GM12873 (cell line): ENCODE measurements around the gene ABO.

Experiments used
- CTCF ChIP-seq: IDR thresholded peaks from 2 replicates; pipeline ENCODE4 v1.5.1; 2012; ENCODE audit warnings: low read depth, mild to moderate bottlenecking, moderate library complexity, low read length, control low read depth; ENCODE audit not compliant: insufficient read depth; ENCODE audit errors: missing control alignments

Gene ABO

GRCh38 chr9:133235549-133236222, 39.3 kb downstream of the ABO start:
- TF ChIP-seq CTCF: no peak

- TF ChIP-seq CTCF: no peak
Observed at GRCh38 chr9:133234577-133235322, 40.3 kb downstream of the ABO start.

DNA sequence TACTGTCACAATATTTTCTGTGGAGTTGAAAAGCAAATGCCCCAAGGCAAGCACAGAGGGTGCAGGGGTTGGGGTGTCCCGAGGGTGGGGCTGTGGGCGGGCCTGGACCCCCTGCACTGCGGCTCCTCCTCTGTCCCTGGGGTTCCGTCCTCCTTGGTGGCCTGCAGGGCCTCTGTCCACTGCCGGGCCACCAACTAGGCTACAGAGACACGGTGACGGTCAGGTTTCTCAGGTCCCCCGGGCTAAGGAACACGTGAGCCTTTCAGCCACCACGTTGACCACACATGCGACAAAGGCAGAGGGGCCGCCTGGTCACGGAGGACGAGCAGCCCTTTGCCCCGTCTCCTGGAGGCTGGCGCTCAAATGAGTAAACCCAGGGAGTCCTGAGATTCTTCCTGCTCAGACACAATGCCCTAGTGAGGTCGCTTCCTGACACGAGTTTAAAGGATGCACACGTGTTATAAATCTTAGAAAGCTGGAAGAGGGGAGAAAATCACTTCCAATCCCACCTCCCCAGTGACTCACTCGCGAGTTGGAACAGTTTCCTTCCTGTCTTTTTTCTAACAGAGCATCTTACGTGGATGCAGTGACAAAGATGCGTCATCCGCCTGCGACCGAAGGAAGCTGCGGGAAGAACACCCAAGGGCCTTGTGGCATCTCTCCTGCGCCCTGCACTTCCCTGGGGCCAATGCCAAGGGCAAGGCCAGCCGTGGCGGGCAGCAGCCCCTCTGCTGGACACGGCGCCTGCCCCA, 41.1 kb downstream of the ABO start:
- TF ChIP-seq CTCF: no peak

- TF ChIP-seq CTCF: no peak
Observed at GRCh38 chr9:133230093-133230492, 44.9 kb downstream of the ABO start.

DNA sequence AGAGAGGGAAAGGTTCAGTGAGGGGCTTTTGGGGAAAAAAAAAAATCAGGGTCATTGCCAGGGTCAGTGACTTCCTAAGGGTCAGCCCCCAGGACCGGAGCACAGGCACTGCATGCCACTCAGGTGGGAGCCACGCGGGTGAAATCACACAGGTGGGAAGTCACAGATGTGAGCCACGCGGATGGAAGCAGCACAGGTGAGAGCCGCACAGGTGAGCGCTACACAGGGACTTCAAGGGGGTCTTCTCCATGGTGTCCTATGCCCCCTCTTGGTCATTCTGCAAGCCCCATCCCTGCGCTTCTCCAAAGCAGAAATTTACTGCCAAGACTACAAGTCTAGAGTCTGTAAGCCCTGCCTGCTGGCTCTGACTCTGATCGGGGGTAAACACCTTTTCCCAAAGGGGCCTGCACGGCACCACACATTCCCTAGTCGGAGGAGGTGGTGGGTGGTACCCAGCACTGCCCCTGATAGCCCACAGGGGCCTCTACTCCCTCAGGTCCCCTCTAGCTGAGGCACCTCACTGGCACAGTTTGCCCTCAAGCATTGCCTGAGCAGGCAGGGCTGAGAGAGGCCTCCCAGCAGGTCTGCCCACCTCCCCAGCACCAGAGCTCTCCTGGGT, 47.6 kb downstream of the ABO start:
- no peak for TF ChIP-seq CTCF

GRCh38 chr9:133226219-133227171, 48.5 kb downstream of the ABO start:
- TF ChIP-seq CTCF: no peak
